GM21447 (cell line): ENCODE results near the gene CLSTN1.
"Not testable (repeated sequence)": the region's sequence is repeated elsewhere in the genome, so short reads cannot be mapped to it uniquely, and the experiment has no call there.

Source experiments
- ATAC-seq: cut with Tn5 transposase; IDR thresholded peaks from one replicate; pipeline ENCODE4 v1.9.1; 2021; ENCODE audit not compliant: unreplicated experiment

The CLSTN1 gene

GRCh38 chr1:9826616-9827015, 2.9 kb upstream of the CLSTN1 start:
- no peak for ATAC-seq

GRCh38 chr1:9826087-9826486, 2.3 kb upstream of the CLSTN1 start:
- ATAC-seq: no peak

GRCh38 chr1:9825093-9826074, 1.6 kb upstream of the CLSTN1 start:
- ATAC-seq: no peak

GRCh38 chr1:9824702-9825089, 931 bp upstream of the CLSTN1 start:
- ATAC-seq: no peak

GRCh38 chr1:9823693-9823942, 147 bp downstream of the CLSTN1 start:
- peak; percentile 9 for ATAC-seq

GRCh38 chr1:9822897-9823692, 670 bp downstream of the CLSTN1 start:
- no peak for ATAC-seq

- ATAC-seq: no peak
These were observed 1.3 kb downstream of the CLSTN1 start for GRCh38 chr1:9822490-9822889.

GRCh38 chr1:9821710-9822109, 2.1 kb downstream of the CLSTN1 start:
- ATAC-seq: no peak

- ATAC-seq: no peak
These were observed 3.2 kb downstream of the CLSTN1 start for GRCh38 chr1:9820521-9820920.

- ATAC-seq: no peak
These were observed 6.0 kb downstream of the CLSTN1 start for GRCh38 chr1:9817734-9818133.

GRCh38 chr1:9816199-9816598, 7.6 kb downstream of the CLSTN1 start:
- ATAC-seq: no peak

GRCh38 chr1:9815150-9815549, 8.6 kb downstream of the CLSTN1 start:
- ATAC-seq: no peak

- no peak for ATAC-seq
These were observed 9.1 kb downstream of the CLSTN1 start for GRCh38 chr1:9814619-9815018.

GRCh38 chr1:9811239-9811966, 12.4 kb downstream of the CLSTN1 start:
- no peak for ATAC-seq

GRCh38 chr1:9809100-9809510, 14.7 kb downstream of the CLSTN1 start:
- no peak for ATAC-seq

GRCh38 chr1:9808459-9808858, 15.3 kb downstream of the CLSTN1 start:
- ATAC-seq: no peak

GRCh38 chr1:9807541-9807940, 16.2 kb downstream of the CLSTN1 start:
- no peak for ATAC-seq

- not testable (repeated sequence) for ATAC-seq
These were observed 17.8 kb downstream of the CLSTN1 start for GRCh38 chr1:9805972-9806371.

- ATAC-seq: no peak
These were observed 18.7 kb downstream of the CLSTN1 start for GRCh38 chr1:9805006-9805508.

GRCh38 chr1:9803003-9803918, 20.5 kb downstream of the CLSTN1 start:
- not testable (repeated sequence) for ATAC-seq
